Femur (tissue), 1 donor: Measurements from ENCODE around the gene GJC1.

Experiments used
- DNase-seq: peaks from one replicate; pipeline ENCODE4 v3.0.0-alpha.2; 2017

GJC1 gene

DNA sequence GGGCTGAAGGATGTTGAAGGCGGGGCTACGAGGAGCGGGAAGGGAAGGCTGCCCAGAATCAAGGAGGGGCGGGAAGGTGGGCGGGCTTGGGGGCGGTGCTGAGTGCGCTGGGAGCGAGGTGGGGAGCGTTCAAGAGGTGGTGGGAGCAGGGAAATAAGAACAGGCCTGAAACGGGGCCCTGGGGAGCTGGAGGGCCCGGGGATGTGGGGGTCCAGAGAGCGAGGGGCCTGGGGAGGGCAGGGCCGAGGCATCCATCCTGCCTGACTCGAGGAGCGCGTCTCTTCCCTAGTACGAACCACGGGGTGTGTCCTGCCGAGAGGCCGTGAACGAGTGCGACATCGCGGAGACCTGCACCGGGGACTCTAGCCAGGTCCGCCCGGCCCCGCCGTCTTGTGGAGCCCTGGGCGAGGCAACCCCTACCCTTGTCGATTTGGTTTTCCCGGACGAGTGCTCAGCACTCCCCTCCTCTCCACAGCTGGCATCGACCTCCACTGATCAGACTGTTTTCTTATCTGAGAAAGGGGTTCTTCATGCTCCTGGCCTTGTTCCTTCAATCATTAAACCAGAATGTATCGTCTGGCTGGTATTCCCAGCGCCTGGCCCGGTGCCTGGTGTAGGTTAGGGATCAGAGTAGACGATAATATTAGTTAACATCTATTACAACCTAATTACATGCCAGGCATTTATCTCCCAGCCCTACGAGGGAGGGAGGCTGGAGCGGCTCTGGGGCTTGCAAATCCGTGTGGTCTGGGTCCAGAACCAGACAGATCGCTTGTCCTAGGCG lies 54.1 kb downstream of the GJC1 start:
- peak; percentile 97 for DNase-seq

DNA sequence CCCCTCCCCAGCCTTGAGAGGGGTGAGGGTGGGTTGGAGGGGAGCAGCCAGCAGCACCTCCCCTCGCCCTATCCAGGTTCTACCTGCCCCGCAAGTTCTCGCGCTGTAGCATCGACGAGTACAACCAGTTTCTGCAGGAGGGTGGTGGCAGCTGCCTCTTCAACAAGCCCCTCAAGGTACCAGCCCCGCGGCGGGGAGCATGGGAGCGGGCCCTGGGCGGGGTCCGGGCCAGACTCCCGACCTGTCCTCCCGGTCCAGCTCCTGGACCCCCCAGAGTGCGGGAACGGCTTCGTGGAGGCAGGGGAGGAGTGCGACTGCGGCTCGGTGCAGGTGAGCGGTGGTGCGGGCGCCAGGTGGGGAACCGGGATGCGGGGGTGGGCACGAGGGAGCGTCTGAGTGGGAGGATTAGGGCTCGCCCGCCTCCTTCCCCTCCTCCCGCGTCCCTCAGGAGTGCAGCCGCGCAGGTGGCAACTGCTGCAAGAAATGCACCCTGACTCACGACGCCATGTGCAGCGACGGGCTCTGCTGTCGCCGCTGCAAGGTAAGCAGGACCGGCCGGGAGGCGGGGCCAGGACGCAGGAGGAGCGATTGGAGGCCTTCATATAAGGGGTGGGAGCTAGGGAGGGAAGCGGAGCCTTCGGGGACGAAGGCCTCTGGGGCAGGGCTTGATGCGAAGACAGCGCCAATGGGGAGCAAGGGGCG lies 54.8 kb downstream of the GJC1 start:
- no peak for DNase-seq

DNA sequence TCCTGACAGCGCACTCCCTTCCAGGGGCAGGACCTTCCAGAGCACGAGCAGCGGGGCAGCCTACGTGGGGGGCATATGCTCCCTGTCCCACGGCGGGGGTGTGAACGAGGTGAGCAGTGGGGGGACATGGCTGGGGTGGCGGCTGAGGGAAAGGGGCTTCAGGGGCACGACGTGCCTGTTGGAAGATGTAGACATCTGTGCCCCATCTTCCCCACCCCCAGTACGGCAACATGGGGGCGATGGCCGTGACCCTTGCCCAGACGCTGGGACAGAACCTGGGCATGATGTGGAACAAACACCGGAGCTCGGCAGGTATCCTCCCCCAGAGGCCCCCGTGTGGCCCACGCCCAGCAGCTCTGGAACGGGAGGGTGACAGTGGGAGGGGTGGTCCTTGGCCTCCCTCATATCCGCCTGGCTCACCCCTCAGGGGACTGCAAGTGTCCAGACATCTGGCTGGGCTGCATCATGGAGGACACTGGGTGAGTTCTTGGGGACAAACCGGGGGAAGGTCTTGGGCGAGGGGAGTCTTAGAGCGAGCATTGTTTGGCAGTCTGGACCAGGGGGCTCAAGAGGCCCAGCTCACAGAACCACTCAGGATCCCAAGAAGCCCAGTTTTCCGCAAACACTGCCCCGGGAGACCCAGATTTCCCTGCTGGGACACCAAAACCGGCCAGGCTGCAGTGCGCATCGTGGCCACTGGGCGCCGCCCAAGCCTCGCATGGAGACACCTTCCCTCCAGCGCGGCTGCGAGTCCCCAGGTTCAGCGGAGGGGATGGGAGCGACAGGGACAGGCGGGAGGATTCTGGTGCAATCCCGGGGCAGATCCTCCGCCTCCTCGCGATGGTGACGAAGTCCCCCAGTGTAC lies 55.6 kb downstream of the GJC1 start:
- DNase-seq, result peak; percentile 89

DNA sequence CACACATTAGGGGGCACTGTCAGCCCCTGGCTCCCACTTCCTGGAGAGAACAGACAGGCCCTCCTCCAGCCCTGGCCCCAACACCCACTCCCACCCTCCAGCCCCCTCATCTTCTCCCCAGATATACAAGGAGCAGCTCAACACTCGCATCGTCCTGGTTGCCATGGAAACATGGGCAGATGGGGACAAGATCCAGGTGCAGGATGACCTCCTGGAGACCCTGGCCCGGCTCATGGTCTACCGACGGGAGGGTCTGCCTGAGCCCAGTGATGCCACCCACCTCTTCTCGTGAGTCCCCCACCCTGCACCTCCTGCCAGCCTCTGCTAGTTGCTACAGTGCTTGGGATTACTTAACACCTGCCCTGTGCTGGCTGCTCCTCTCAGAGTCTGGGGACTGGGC lies 56.9 kb downstream of the GJC1 start:
- DNase-seq, result peak; percentile 17

DNA sequence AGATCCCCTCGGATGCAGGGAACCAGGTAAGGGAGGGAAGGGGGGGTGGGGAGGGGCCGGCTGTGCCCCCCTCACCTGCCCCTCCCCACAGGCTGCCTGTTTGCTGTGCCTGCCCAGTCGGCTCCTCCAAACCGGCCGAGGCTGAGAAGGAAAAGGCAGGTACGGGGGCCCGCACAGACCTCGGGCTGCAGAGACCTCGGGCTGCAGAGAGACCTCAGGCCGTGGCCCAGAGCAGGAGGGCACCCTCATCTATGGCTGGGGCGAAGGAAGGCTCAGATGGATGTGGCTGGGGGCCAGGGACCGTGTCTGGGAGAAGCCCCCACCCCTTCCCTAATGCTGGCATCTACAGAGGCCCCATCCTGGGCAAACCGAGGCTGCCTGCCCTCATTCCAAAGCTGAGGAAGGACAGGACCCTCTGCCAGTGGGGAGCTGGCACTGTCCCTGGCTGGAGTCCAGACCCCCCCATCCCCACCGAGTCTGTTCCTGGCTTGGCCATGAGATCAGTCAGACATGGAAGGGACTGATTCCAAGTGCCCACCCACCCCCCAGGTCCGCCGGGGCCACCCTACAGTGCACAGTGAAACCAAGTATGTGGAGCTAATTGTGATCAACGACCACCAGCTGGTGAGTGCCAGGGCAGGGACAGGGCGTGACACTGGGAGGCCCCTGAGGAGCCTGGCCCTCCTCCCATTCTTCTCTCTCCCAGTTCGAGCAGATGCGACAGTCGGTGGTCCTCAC lies 57.6 kb downstream of the GJC1 start:
- DNase-seq, result peak; percentile 37

DNA sequence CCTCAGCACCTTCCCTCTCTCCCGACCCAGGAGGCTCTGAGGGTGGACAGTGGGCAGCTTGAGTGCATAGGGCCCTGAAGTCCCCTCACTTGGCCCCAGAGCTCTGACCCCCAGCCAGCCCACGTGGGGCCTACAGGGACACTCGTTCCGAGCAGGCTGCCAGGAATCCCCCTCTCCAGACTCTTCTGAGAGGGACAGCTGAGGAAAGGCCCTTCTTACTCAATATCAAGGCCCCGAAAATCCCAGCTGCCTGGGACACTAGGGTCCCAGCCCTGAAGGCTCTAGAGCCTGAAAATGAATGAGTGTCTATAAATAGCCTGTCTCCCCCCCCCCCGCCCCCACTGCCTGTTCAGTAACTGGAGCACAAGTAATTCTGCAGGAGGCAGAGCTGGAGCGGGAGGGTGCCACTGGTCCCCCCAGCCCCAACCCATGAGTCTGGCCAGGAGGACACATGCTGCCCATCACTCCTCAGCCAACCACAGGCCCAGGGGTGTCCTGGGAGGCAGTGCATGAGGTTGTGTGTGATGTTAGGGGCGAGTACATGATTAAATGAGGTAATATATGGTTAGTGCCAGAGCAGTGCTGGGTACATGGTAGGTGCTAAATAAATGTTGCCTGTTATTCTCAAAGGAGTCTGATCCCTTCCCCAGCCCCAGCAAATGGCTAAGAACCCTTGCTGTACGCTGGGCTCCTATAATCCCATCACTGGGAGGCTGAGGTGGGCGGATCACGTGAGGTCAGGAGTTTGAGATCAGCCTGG lies 59.7 kb downstream of the GJC1 start:
- peak; percentile 24 for DNase-seq

DNA sequence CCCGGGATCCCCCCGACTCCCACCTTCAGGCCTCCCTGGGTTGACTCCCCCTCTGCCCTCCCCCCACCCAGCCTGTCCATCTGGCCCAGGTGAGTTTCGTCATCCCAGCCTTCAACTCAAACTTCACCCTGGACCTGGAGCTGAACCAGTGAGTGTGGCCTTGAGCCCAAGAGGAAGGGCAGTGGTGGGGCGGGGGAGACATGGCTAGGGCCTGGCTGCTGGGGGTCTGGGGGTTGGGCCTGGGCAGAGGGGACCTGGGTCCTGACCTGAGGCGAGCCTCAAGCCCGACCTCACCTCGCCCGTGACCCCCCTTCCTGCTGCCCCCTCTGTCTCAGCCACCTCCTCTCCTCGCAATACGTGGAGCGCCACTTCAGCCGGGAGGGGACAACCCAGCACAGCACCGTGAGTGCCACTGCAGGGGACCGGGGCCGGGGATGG lies 60.4 kb downstream of the GJC1 start:
- DNase-seq, result no peak

DNA sequence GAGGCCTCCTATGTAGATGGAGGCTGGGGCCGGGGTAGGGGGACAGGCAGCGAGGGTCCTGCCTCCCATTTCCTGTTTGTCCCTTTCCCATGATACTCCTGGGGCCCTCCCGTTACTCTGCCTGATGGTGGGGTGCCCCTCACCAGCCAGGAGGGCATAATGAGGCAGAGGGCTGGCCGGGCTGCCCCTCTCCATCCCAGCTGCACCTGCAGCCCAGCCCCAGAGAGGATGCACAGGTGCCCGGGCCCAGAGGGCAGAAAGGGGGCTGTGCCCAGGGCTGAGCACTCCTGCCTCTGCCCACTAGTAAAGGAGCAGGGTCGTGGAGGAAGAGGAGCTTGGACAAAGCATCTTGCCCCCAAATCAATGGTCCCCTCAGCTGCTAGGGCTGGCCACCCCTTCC lies 60.9 kb downstream of the GJC1 start:
- DNase-seq, result no peak

DNA sequence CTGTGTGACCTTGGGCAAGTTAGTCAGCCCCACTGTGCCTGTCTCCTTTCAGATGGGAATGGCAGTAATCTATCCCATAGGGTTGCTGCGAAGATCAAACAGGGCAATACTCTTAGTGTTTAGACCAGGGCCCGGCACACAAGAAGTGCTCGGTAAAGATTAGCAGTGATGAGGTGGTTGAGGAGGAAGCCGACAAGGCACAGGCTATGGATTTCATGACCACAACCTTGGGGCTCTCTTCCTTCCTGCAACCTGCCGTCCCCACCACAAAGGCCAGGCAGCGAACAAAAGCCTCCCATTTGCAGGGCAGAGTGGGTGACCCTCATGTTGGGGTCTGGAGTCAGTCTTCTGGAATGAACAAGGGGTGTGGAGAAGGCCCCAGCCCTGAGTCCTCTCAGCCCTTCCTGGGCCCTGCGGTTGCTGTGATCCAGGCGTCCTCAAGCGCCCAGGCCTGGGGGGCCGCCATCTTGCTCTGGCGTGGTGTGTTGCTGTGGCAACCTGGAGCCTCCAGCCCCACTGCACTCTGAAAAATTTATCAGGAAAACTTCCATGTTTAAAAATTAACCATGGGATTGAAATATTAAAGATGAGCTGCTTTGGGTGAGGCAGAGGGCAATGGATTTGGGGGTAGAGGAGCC lies 61.5 kb downstream of the GJC1 start:
- DNase-seq, result no peak

DNA sequence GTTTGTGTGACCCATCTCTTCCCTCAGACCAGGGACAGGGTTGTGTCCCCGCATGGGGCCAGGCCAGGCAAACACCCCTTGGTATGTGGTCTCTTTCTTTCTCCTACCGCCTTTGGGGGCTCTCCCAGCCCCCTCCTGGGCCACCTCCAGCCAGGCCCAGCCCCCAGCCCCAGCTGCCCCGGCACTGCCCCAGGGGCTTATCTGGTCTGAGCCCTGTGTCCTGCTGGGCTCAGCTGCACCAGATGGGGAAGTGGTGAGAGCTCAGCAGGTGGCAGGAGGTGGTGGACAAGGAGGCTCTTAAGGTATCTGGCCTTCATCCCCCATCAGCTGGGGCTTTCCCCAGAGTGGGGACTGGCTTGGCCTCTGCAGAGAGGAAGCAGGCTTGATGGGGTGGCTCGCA lies 62.6 kb downstream of the GJC1 start:
- DNase-seq, result no peak

DNA sequence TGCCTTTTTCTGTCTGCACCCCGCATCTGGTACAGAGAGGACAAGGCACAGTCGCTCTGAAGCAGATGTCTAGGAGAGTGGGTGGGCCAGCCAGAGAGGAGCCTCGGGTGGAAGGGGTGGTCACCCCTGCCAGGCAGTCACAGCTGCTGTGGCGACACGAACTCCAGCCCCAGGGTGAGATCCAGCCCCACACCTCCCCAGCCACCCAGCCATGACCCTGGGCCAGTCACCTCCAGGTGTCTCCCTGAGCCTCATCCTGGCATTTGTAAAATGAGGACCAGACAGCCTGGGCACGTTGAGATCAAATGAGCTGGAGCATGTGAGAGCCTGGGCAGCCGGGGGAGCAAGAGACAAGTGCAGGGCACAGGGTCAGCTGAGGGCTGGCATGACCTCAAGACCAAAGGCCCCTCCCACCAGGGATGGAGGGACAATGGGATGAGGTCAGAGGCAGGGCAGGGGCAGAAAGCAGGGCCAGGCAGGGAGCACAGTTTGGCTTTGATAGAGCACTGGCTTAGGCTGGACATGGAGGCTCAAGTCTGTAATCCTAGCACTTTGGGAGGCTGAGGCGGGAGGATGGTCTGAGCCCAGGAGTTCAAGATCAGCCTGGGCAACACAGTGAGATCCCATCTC lies 63.6 kb downstream of the GJC1 start:
- no peak for DNase-seq

DNA sequence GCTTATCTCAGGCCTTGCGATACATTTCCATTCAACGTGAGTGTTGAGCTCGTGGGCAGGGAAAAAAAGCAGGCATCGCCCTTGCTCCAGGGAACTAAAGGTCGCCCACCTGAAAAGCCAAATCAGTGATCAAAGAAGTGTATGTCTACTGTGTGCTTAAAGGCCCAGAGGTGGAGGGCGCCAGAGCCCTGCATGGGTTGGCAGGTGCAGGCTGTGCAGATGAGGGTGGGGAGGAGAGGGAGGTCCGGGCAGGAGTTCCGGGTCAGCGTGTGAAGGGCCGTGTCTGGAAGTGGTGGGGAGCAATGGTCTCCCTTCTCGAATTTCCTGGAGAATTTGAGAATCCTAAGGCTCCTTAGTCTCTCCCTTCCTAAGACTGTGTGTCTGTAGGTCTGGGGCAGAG lies 64.1 kb downstream of the GJC1 start:
- DNase-seq, result no peak

DNA sequence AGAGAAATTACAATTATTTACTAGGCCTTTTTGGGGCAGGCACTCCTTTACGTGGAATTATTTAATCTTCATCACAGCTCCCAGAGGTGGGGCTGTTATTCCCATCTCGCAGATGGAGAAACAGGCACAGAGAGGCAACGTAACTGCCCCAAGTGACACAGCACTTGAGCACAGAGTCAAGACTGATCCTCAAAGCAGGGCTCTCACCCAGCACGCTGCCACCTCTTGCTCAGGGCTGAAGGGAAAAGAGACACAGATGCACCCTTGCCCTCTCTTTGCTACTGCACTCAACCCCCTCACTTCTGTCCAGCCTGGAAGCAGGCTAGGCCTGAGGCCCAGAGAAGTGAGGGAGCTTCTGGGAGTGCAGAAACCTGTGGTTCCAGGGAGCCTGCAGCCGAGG lies 66.9 kb downstream of the GJC1 start:
- DNase-seq, result no peak

DNA sequence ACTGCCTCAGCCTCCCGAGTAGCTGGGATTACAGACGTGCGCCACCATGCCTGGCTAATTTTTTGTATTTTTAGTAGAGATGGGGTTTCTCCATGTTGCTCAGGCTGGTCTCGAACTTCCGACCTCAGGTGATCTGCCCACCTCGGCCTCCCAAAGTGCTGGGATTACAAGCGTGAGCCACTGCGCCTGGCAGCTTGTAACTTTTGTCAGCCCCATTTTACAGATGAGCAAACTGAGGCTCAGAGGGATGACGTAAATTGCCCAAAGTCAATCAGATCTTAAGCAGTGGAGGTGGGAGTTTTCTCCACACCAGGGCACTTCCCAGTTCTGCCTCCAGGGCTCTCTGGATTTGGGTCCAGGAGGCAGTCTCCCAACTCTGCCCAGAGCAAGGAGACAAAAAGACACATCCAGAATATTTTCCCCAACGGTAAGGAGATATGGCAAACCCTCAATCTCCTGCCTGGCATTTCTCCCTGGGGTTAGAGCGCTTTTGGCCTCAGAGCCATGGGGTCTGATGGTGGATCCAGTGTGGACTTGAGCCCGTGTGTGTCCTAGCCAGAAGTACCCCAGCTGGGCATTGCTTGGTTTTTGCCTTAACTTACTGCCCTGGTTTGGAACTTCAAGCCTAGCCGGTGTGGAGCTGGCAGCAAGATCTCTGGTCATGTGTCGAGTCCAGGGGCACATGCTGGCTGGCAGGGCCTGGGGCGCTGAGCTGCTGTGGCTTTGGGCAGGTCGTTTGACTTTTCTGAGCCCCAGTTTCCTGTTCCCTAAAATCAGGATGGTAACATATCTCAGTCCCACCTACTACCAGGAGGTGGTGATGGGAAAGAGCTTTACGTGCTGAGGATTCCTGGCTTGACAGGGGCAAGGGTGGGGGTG lies 67.9 kb downstream of the GJC1 start:
- no peak for DNase-seq

DNA sequence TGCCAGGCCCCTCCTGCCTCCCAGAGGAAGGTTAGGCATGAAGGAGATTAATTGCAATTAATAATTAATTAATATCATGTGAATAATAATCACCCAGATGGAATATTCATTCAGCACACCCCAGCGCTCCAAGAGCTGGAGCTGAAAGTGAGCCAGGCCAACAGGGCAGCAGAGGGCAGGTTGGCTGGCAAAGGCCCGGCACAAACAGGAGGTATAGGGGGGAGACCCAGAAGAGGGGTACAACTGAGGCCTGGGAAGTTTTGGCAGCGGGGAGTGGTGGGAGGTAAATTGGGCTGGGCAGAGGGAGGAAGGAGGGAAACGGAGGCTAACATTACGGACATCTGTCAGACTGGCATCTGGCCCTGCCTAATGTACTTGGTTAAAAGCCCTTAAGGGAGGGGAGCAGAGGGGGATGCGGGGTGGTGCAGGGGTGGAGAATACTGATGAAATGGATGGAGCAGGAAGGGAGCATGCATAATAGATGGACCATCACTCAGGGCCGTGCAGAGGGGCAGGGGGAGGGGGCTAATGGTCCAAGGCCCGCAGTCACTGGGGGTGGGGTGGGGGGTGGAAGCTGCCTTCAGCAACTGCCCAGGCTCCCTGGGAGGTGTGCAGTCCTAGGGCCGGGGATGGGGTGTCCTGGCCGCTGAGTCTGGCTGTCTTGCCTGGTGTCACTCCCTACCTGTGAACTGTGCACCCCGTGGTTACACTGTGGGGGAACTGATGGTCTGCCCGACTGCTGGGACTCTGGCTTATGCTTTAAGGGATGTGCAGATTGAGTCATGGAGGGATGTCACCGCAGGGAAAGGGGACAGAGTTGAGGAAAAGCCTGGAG lies 69.4 kb downstream of the GJC1 start:
- no peak for DNase-seq

DNA sequence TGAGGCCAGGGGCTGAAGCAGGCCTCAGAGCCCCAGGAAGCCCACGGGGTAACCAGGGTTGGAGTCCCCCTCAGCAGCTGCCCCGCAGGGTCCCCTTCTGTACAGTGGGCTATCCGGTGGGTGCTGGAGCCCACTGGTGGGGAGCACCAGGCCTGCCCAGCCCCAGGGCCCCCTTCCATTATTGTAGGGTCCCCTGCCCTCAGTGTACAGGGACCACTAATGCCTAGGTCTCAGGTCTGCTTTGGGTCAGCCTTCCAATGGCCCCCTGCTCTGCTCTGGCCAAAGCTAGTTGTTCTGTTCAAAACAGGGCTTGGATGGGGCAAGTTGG lies 70.2 kb downstream of the GJC1 start:
- no peak for DNase-seq

DNA sequence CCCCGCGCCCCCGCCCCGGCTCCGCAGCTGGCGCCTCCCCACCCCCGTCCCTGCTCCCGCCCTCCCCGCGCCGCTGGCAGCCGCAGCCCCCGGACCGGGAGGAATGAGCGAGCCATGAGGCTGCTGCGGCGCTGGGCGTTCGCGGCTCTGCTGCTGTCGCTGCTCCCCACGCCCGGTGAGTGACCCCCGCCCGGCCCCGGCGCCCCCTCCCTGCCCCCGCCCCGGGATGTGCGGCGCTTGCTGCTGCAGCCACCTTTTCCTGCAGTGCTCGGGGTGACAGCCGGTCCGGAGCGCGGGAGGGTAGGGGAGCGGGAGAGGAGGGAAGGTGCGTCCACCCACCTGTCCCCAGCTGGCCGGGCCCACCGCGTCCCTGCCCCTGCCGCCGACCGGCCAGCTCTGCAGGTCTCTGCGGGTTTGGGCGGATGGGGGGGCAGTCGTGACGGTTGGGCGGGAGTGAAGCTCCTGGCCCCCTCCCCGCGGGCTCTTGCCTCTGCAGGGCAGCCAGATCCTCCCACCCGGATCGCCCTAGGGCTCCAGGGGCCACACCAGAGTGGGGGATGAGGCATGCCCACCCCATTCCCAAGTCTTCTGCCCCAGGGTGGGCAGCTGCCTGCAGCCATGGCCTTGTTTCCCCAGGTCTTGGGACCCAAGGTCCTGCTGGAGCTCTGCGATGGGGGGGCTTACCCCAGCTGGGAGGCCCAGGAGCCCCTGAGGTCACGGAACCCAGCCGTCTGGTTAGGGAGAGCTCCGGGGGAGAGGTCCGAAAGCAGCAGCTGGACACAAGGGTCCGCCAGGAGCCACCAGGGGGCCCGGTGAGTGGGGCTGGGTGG lies 70.8 kb downstream of the GJC1 start:
- DNase-seq, result no peak

DNA sequence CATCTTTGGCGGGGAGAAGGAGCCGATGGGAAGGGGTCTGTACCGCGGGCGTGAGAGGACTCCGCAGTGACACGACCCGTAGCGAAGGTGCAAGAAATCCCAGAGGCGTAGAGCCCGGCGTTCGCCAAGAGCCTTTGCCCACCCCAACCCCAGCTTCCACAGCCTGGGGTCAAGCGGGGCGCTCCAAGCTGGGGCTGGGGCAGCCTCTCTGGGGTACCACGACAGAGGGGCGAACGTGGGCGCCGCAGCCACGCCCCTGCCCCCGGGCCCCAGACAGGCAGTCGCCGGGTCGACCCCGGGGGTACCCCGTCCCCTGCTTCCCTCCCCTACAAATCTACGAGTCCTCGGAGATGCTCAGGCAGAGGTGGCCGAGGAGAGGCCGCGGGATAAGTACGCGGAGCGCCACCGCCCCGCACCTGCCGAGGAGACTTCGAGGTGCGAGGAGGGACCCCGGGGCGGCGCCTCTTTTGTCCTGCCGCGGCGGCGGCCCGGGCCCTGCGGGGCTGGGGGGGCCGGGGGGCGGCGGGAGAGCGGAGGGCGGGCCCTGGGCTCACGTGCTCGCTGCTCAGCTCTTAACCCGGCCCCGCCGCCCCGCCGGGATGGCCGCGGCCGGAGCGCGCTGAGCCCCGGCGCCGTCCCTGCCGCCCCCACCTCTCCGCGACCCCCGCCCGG lies 71.5 kb downstream of the GJC1 start, which contains the start of gene ADAM11:
Gene ADAM11 (plus strand): TSS at position 575 of the 672 bp plus-strand sequence. CDS start 212 bp downstream, outside the sequence.
- no peak for DNase-seq
